GM12891 (cell line): Measurements from ENCODE around the gene HERPUD2.

Experiments used
- PAX5 ChIP-seq: IDR thresholded peaks from 2 replicates; pipeline ENCODE4 v1.6.1; 2011; ENCODE audit warnings: low read length, moderate library complexity, mild to moderate bottlenecking; ENCODE audit not compliant: insufficient read depth, severe bottlenecking
- POLR2A ChIP-seq: IDR thresholded peaks from 2 replicates; pipeline ENCODE4 v1.6.1; 2011; ENCODE audit warnings: low read depth, low read length, control low read depth
- POLR2AphosphoS5 ChIP-seq: IDR thresholded peaks from 2 replicates; pipeline ENCODE4 v1.6.1; 2011; ENCODE audit warnings: low read depth, low read length, control low read depth
- POU2F2 ChIP-seq: IDR thresholded peaks from 2 replicates; pipeline ENCODE4 v1.6.1; 2011; ENCODE audit warnings: low read depth, mild to moderate bottlenecking, control low read depth, low read length, moderate library complexity
- SPI1 ChIP-seq: IDR thresholded peaks from 2 replicates; pipeline ENCODE4 v1.6.1; 2011; ENCODE audit warnings: low read depth, low read length, control low read depth
- TAF1 ChIP-seq: IDR thresholded peaks from 2 replicates; pipeline ENCODE4 v1.6.1; 2011; ENCODE audit warnings: low read depth, low read length, control low read depth

GRCh38 chr7:35691827-35692307 lies 3.1 kb downstream of the HERPUD2 start:
- TF ChIP-seq POLR2A (no peak), TAF1 (no peak), POLR2AphosphoS5 (no peak), PAX5 (no peak), POU2F2 (no peak), SPI1 (no peak)
